OCI-LY1 (cell line): ENCODE results near the gene CCDC167.

Experiments
- CTCF ChIP-seq: fragments of 200-600 bp; sonication (generic), shearing (Covaris generic); IDR thresholded peaks from 2 replicates; pipeline ENCODE4 v1.5.1; 2017; ENCODE audit warnings: mild to moderate bottlenecking, antibody characterized with exemption, low read length, moderate library complexity, mixed read lengths
- EZH2 ChIP-seq: fragments of 200-600 bp; sonication (generic), shearing (Covaris generic); IDR thresholded peaks from 2 replicates; pipeline ENCODE4 v1.8.0; 2017; ENCODE audit warnings: borderline replicate concordance, mixed run types, mild to moderate bottlenecking, antibody characterized with exemption, low read length, moderate library complexity, mixed read lengths

- no peak for TF ChIP-seq EZH2
- no peak for TF ChIP-seq CTCF
These were observed 6.6 kb downstream of the CCDC167 start for GRCh38 chr6:37492991-37493660.
